T47D (cell line): ENCODE measurements around the gene PRAC1.
A peak's percentile ranks its signal among the peaks of the same experiment; 100 is the strongest.

Experiments
- DNase-seq, 2 experiments: peaks; one replicate each; pipeline versions ENCODE4 v3.0.0 to v3.0.0-alpha.2; 2011 to 2012; ENCODE audit warnings: low read depth in 1 of 2, low spot score in 1 of 2
- JUND ChIP-seq: IDR thresholded peaks from 2 replicates; pipeline ENCODE4 v1.6.1; 2012; ENCODE audit warnings: low read depth
- in situ Hi-C: cut with HindIII; loops from 2 replicates; pipeline ENCODE4 v1.10.0; 2016; ENCODE audit warnings: low sequenced_read_pairs, low pct_unique_long_range_greater_than_20kb

Gene PRAC1

DNA sequence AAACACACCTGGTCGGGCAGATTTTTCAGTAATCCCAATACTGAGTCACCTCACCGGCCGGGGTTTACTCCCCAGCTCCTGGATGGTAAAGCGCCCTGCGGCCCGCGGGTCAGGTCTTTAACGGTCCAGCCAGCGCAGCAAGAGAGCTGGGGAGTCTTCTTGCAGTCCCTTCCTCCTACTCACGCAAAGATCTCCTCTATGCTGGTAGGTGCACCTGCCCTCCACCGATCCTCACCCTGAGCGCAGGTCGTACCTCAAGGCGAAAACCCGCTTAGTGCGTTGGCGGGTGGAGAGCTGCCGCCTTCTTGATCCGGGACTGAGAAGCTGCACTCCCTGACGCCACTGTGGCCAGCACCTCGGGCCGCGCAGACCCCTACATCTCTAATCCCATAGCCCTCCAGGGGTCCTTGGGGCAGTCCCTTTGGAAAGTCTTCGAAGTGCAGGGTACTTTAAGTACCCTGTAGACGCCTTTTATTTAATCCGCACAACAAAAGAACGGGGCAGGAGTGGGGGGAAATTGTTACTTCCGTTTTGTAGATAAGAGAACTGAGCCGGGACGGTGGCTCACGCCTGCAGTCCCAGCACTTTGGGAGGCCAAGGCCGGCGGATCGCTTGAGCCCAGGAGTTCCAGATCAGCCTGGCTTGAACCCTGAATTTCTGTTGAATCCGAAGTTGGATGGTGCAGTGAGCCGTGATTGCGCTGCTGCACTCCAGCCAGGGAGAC is 16.6 kb upstream of the PRAC1 start:
- in situ Hi-C loops = no loop called here
- TF ChIP-seq JUND = no peak
- peak in 1 of 2 experiments; percentile 39 for DNase-seq

GRCh38 chr17:48738424-48738802 is 16.1 kb upstream of the PRAC1 start:
- no peak for TF ChIP-seq JUND
- DNase-seq = no peak
- in situ Hi-C loops = no loop called here

DNA sequence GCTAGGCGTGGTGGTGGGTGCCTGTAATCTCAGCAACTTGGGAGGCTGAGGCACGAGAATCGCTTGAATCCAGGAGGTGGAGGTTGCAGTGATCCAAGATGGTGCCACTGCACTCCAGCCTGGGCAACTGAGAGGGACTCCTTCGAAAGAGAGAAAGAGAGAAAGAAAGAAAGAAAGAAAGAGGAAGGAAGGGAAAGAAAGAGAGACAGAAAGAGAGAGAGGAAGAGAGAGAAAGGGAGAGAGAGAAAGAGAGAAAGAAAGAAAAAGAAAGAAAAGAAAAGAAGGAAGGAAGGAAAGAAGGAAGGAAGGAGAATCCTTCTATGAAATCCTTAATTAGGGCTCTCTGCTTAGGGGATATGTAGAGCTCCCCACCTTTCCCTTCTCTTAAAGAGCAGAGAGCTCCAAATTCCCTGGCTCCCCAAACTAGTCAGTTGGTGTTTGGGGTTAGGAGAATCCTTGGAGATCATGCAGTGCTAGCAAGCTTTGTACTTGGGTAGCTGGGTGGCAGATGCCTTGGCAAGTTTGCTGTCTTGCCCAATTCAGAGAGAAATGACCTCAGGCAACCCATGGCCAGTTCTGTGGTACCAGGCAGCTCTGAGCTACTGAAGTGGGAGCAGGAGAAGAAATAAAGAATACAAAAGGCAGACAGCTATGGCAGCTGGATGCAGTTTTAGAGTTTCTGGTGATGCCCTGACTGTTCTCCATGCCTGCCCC is 15.2 kb upstream of the PRAC1 start:
- in situ Hi-C loops = no loop called here
- no peak for TF ChIP-seq JUND
- peak in 1 of 2 experiments; percentile 37 for DNase-seq

DNA sequence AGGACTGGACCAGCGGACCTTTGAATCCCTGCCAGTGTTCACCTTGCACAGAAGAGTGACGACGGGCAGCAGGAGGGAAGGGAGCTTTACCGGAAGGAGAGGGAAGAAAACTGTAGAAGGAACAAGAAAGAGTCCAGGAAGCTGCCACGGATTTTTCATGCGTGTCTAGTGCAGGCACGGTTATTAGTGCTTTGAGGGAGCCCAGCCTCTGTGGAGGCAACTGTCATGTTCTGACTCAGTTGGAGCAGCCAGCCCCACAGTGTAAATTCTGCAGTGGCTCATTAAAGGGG is 12.7 kb upstream of the PRAC1 start:
- TF ChIP-seq JUND = no peak
- in situ Hi-C loops = no loop called here
- DNase-seq = no peak

DNA sequence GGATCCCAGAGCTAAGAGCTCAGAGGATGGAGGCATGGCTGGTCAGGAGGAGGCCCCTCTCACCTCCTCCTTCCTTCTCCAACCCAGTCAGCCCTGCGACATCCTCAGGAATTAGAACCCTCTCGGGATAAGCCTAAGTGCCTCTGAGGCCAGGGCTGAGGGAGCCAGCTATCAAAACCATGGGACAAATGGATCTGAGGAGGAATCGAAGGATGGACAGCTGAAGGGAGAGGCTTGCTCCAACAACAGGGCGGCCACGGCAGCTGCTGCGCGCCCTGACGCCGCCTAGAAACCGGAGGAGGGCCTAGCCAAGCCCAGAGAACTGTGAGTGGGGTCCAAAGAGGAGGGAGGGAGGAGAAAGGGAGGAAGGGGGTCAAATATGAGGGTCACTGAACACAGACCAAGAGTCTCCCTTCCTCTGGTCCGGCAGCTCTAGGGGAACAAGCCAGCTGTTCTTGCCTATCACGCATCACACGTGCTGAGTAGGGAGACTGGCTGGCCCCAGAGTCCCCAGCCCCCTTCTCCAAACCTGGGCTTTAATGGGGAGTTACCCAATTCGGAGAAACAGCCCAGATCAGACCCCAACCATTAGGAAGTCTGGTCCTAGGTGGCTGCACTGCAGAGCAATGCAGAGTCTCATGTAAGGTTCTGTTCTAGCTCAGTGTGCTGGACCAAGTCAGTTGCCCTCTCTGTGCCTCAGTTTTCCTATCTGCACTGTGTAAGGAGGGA is 12.2 kb upstream of the PRAC1 start:
- in situ Hi-C loops = no loop called here
- TF ChIP-seq JUND = no peak
- no peak for DNase-seq

DNA sequence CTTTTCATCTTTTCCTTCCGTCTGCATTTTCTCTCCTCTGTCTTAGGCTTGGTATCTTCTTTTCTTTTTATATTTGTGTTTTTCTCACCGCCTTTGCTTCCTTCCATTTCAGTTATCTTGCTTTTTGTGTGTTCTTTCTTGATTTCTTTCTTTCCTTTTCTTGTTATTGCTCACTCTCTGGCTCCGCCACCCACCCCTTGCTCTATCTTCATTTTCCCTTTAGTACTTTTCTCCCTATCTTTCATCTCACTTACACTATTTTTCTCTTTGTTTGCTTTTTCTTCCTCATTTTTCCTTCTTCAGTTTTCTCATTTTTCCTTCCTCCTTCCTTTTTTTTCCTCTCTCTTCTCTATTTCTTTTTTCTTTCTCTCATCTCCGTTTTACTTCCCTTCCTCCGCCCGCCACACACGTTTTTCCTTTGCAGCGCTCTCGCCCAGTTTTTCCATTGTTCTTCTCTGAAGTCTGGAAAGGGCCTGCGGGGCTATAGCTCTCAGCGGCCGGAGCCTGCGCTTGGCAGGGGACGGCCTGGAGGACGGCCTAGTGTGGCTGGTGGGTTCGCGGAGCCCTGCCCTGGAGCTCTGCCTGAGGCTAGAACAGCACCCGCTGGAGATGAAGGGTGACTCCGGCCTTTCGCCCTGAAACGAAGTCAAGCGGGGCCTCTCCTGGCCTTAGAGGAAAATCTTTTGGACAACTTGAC is 11.5 kb upstream of the PRAC1 start:
- in situ Hi-C loops = no loop called here
- no peak for TF ChIP-seq JUND
- DNase-seq = no peak

- DNase-seq = no peak
- in situ Hi-C loops = no loop called here
- no peak for TF ChIP-seq JUND
These were observed 10.6 kb upstream of the PRAC1 start for GRCh38 chr17:48732688-48733629.

- DNase-seq = no peak
- in situ Hi-C loops = no loop called here
- TF ChIP-seq JUND = no peak
These were observed 9.0 kb upstream of the PRAC1 start for GRCh38 chr17:48731355-48731754.

DNA sequence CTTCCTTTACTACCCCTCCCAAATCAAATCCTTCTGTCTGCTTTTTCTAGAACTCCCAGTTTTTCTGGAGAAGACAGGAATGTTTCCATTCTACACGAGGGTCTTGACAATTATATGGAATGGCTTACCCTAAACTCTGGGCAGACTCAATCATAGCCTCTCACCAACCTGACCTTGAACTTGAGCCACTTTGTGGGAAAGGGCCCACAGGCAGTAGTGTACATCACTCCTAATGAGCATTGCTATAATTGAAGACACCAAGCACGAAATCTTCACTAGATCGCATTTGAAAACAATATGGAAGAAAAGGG is 7.9 kb upstream of the PRAC1 start:
- TF ChIP-seq JUND = no peak
- in situ Hi-C loops = no loop called here

DNA sequence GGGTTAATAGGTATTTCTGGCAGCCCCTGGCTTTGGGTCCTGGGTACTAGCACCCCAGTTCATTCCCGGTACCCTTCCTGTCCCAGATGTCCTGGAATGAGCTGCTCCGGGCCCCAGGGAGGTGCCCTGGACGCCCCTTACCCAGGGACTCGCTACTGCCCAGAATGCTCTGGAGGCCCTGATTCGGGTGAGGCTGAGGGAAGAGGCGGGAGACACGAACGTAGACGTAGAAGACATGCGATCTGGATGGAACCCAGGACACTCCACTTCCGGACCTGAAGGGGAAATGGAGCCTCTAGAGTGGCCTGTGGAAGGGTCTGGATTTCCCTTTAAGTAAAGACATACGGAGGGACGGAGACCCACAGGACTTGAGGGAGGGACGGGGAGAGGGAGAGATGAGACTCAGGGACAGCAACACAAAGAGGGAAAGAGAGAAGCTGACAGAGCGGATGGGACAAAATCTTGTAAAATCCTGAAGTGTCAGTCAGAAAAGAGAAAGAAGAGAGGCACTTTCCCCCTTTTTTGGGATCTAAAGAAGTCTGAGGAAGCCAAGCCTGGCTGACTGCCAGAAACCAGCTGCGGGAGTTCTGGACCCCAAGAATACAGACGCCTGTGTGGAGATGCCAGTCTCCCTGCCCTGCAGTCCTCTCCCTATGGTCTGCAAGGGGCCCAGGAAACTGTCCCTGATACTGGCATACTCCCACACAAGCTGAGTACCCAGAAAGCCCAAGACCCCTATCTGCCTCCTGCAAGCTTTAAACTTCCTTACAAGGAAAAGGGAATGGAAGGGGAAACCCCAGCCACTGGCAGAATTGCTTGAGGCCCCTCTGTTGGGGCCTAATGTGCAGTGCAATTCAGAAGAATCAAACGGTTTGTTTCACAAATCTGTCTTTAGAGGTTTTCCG is 7.3 kb upstream of the PRAC1 start:
- no peak for TF ChIP-seq JUND
- in situ Hi-C loops = no loop called here
- DNase-seq = no peak

More for the DNA sequence above, 7.9 kb upstream of the PRAC1 start:
- no peak for DNase-seq
